ENCODE measurements around the gene ADRA2C.

- no peak for TF ChIP-seq EZH2phosphoT487 (IDR thresholded peaks at IDR 0.05; ENCODE audit: borderline replicate concordance)
- TF ChIP-seq CTCF (conservative IDR thresholded peaks at IDR 0.05; ENCODE audit: low read length), result no peak
Measured at GRCh38 chr4:3784454-3785291, 18.5 kb downstream of the ADRA2C start.

Measured in Loucy (cell line).